B cell (primary cell): ENCODE results near the gene GPR78. TPM values are rescaled to one million over a fixed set of nuclear protein-coding genes. Genes with fewer than 3 reads are reported as not detected.
"Not testable (repeated sequence)": the region's sequence is repeated elsewhere in the genome, so short reads cannot be mapped to it uniquely, and the experiment has no call there.

Source experiments
- ATAC-seq: fragments of 200-7000 bp; cut with Tn5 transposase; one replicate; pipeline ENCODE4 v1.10.0; 2021; ENCODE audit warnings: low read depth, mild to moderate bottlenecking, moderate number of reproducible peaks, moderate library complexity
- CTCF ChIA-PET: fragments of 350-600 bp; sonication (Branson Sonifier 250); formaldehyde crosslinking; loops from one replicate; lab custom pipeline; 2021; ENCODE audit warnings: antibody characterized with exemption, inconsistent platforms; lab: Charles Lee
- POLR2A ChIA-PET: fragments of 350-600 bp; sonication (Branson Sonifier 250); formaldehyde crosslinking; loops from one replicate; lab custom pipeline; 2021; ENCODE audit warnings: antibody characterized with exemption; lab: Charles Lee
- DNase-seq: peaks from one replicate; pipeline ENCODE4 v3.0.0; 2013
- H2AFZ ChIP-seq: 2 replicates; pipeline ENCODE4 v1.6.1; 2012; ENCODE audit warnings: mild to moderate bottlenecking, low read depth, low read length; ENCODE audit not compliant: insufficient read depth, poor library complexity, severe bottlenecking
- H3K27ac ChIP-seq, 2 donors: 1 replicate in 1 of 2; 2 replicates in 1 of 2; pipeline ENCODE4 v1.5.1; 2012 to 2013; ENCODE audit warnings: low read length in 2 of 2, mild to moderate bottlenecking in 2 of 2, moderate library complexity in 1 of 2
- H3K27me3 ChIP-seq, 4 experiments: fragments of 200-600 bp in 1 of 4; sonication (generic) in 1 of 4; replicated peaks in 1 of 4; 1 replicate in 2 of 4; 2 replicates in 2 of 4; pipeline versions ENCODE4 v1.6.1 to v1.7.0; 2013 to 2016; ENCODE audit warnings: low read length in 3 of 4, mild to moderate bottlenecking in 2 of 4, mixed read lengths in 1 of 4, moderate library complexity in 1 of 4; ENCODE audit not compliant: insufficient read depth in 4 of 4, control insufficient read depth in 3 of 4; ENCODE audit errors: control extremely low read depth in 1 of 4
- H3K36me3 ChIP-seq, 2 experiments: replicated peaks in 1 of 2; 1 replicate in 1 of 2; 2 replicates in 1 of 2; pipeline versions ENCODE4 v1.6.1 to v1.7.1; 2013; ENCODE audit warnings: low read length in 1 of 2; ENCODE audit not compliant: insufficient read depth in 2 of 2, control insufficient read depth in 1 of 2; ENCODE audit errors: control extremely low read depth in 1 of 2, extremely low read depth in 1 of 2
- H3K4me1 ChIP-seq, 2 donors: fragments of 200-600 bp in 1 of 2; sonication (generic) in 1 of 2; 1 replicate in 1 of 2; 2 replicates in 1 of 2; pipeline versions ENCODE4 v1.5.1 to v1.6.1; 2013 to 2017; ENCODE audit warnings: low read length in 2 of 2; ENCODE audit not compliant: control insufficient read depth in 2 of 2, insufficient read depth in 2 of 2
- H3K4me2 ChIP-seq: replicated peaks from 2 replicates; pipeline ENCODE3; 2012; ENCODE audit warnings: mild to moderate bottlenecking, low read depth, low read length; ENCODE audit not compliant: poor library complexity, severe bottlenecking
- H3K4me3 ChIP-seq, 5 experiments: fragments of 200-600 bp in 1 of 5; sonication (generic) in 1 of 5; 1 replicate in 3 of 5; 2 replicates in 2 of 5; pipeline versions ENCODE4 v1.5.1 to v1.7.0; 2011 to 2016; ENCODE audit warnings: low read length in 4 of 5, mild to moderate bottlenecking in 4 of 5, low read depth in 2 of 5, control low read depth in 1 of 5, moderate library complexity in 1 of 5; ENCODE audit not compliant: insufficient read depth in 1 of 5; ENCODE audit errors: control extremely low read depth in 1 of 5, extremely low read depth in 1 of 5
- H3K79me2 ChIP-seq: fragments of 200-600 bp; sonication (generic); one replicate; pipeline ENCODE4 v1.6.0; 2016; ENCODE audit warnings: low read length; ENCODE audit not compliant: control insufficient read depth, insufficient read depth
- H3K9ac ChIP-seq: fragments of 200-600 bp; sonication (generic); 2 replicates; pipeline ENCODE4 v1.6.1; 2017; ENCODE audit warnings: mild to moderate bottlenecking, low read length, moderate library complexity
- H3K9me3 ChIP-seq, 3 donors: one replicate each; pipeline versions ENCODE4 v1.6.1 to v1.7.1; 2013; ENCODE audit warnings: low read length in 2 of 3; ENCODE audit not compliant: control insufficient read depth in 2 of 3, insufficient read depth in 1 of 3; ENCODE audit errors: control extremely low read depth in 1 of 3
- H4K20me1 ChIP-seq: 2 replicates; pipeline ENCODE4 v1.6.0; 2012; ENCODE audit warnings: mild to moderate bottlenecking, low read length; ENCODE audit not compliant: insufficient read depth, control insufficient read depth, poor library complexity, severe bottlenecking
- H3K27ac Mint-ChIP-seq: one replicate; pipeline ENCODE4 v1.8.0; 2021; ENCODE audit warnings: mixed read lengths
- H3K27me3 Mint-ChIP-seq: one replicate; pipeline ENCODE4 v1.8.0; 2021; ENCODE audit warnings: mixed read lengths
- H3K4me1 Mint-ChIP-seq: one replicate; pipeline ENCODE4 v1.8.0; 2021; ENCODE audit warnings: mixed read lengths
- H3K4me3 Mint-ChIP-seq: one replicate; pipeline ENCODE4 v1.8.0; 2021; ENCODE audit warnings: mixed read lengths
- H3K9me3 Mint-ChIP-seq: one replicate; pipeline ENCODE4 v1.8.0; 2022; ENCODE audit warnings: mixed read lengths; ENCODE audit not compliant: insufficient read depth
- WGBS: methylation state at CpG from one replicate; pipeline ENCODE4 v1.1.5; 2013; ENCODE audit warnings: missing lambda C conversion rate; ENCODE audit not compliant: insufficient coverage; 5-methylcytosine and 5-hydroxymethylcytosine counted together
- intact Hi-C: fragments of 100-400 bp; cut with micrococcal nuclease; formaldehyde crosslinking; loops from one replicate; pipeline ENCODE4 v1.10.0; 2022
- polyA plus RNA-seq: library from polyadenylated mRNA; depleted of rRNA; stranded (reverse); fragments of >200 nt; gene quantifications from 2 replicates; pipeline ENCODE4 v1.2.3, GENCODE V29; 2012
- total RNA-seq, 2 donors: library from RNA; stranded (reverse); fragments of 120-200 nt in 1 of 2; gene quantifications; 1 replicate in 1 of 2; 2 replicates in 1 of 2; pipeline versions ENCODE4 v1.2.3 to v1.2.4, GENCODE V29; 2013 to 2022

GPR78 gene
- total and polyA plus RNA-seq, 2 donors (not counting 1 experiment from before 2014, with no cell fraction given), result not detected

DNA sequence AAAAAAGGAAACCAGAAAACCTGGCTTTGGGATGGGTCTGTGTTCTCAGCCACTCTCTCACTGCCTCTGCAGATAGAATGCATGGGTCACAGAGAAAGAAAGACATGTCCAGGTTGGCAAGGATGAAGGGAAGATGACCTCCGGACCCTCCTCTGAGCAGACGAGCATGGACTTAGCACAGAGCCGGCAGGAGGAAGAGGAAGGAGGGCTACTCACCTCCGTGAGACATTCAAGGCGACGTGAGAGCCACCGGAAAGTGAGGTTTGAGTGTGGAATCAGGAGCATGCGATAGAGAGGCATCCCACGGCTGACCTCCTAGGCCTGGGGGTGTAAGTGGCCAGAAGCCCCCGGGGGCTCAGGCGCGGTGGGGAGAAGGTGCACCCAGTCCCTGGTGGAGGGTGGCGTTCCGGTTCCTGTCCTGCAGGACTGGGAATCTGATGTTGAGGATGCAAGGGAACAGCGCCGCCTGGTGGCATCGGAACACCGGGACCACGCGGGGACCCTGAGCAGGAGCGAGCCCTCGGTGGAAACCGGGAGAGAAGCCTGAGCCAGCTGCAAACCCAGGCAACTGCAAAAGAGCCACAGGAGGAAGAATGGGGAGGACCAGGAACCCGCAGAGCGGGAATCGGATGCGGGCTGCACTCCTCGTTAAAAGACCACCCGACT is 50.2 kb downstream of the GPR78 start:
- H3K4me3 ChIP-seq, DNase-seq, H3K27me3 ChIP-seq, POLR2A ChIA-PET, H3K36me3 ChIP-seq, H3K27me3 Mint-ChIP-seq, H3K79me2 ChIP-seq, H3K4me1 ChIP-seq, H3K9me3 Mint-ChIP-seq, H3K4me1 Mint-ChIP-seq, CTCF ChIA-PET, H3K9me3 ChIP-seq, H3K27ac ChIP-seq, intact Hi-C loops, H4K20me1 ChIP-seq, ATAC-seq, H2AFZ ChIP-seq, H3K9ac ChIP-seq, H3K4me3 Mint-ChIP-seq, H3K27ac Mint-ChIP-seq, H3K4me2 ChIP-seq: not testable (repeated sequence)
- WGBS, result no CpG with 5 or more reads among the region's 29 CpGs

DNA sequence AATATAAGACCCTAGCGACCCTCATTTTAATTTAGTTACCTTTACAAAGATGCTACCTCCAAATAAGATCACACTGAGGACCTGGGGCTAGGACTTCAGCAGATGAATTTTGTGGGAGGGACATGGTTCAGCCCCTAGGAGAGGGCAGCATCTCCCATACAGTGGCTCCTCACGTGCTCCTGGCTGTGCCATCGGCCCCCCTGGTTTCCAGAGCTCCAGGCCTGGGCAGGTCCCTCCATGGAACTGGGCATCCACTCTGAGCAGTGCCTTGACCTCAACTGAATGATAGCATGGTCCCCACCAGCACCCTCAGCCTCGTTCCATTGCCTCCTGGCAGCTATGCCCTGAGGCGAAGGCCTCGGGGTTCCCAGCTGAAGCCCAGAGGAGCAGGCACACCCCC is 51.7 kb downstream of the GPR78 start:
- intact Hi-C loops, H3K79me2 ChIP-seq, CTCF ChIA-PET, H3K4me3 ChIP-seq, H3K4me1 Mint-ChIP-seq, H3K4me3 Mint-ChIP-seq, H3K9me3 ChIP-seq, H3K36me3 ChIP-seq, ATAC-seq, H3K9me3 Mint-ChIP-seq, H3K27me3 ChIP-seq, H3K27ac Mint-ChIP-seq, POLR2A ChIA-PET, H3K27ac ChIP-seq, DNase-seq, H3K4me1 ChIP-seq, H3K4me2 ChIP-seq, H4K20me1 ChIP-seq, H3K9ac ChIP-seq, H2AFZ ChIP-seq, H3K27me3 Mint-ChIP-seq: not testable (repeated sequence)
- WGBS, result no CpG with 5 or more reads among the region's 6 CpGs

DNA sequence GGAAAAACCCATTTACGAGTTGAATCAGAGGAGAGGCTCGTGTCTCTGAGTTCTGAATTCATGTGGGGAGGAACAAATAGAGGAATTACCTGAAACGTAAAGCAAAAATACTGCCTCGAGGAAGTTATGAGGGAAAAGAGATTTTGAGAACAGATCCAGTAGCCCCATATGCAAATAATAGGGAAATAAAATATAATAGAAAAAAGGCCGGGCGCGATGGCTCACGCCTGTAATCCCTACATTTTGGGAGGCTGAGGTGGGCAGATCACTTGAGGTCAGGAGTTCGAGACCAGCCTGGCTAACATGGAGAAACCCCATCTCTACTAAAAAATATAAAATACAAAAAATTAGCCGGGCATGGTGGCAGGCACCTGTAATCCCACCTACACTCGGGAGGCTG is 54.6 kb downstream of the GPR78 start:
- H3K27me3 Mint-ChIP-seq, H3K4me3 ChIP-seq, H4K20me1 ChIP-seq, H3K9me3 Mint-ChIP-seq, DNase-seq, H3K4me3 Mint-ChIP-seq, H2AFZ ChIP-seq, H3K9me3 ChIP-seq, H3K9ac ChIP-seq, H3K36me3 ChIP-seq, H3K4me1 ChIP-seq, ATAC-seq, CTCF ChIA-PET, intact Hi-C loops, H3K4me1 Mint-ChIP-seq, H3K27me3 ChIP-seq, H3K79me2 ChIP-seq, POLR2A ChIA-PET, H3K4me2 ChIP-seq, H3K27ac Mint-ChIP-seq, H3K27ac ChIP-seq: not testable (repeated sequence)
- WGBS, result no CpG with 5 or more reads among the region's 11 CpGs

DNA sequence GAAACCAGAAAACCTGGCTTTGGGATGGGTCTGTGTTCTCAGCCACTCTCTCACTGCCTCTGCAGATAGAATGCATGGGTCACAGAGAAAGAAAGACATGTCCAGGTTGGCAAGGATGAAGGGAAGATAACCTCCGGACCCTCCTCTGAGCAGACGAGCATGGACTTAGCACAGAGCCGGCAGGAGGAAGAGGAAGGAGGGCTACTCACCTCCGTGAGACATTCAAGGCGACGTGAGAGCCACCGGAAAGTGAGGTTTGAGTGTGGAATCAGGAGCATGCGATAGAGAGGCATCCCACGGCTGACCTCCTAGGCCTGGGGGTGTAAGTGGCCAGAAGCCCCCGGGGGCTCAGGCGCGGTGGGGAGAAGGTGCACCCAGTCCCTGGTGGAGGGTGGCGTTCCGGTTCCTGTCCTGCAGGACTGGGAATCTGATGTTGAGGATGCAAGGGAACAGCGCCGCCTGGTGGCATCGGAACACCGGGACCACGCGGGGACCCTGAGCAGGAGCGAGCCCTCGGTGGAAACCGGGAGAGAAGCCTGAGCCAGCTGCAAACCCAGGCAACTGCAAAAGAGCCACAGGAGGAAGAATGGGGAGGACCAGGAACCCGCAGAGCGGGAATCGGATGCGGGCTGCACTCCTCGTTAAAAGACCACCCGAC is 55.8 kb downstream of the GPR78 start:
- DNase-seq, H3K9me3 ChIP-seq, H3K27ac ChIP-seq, H3K4me1 ChIP-seq, H3K4me3 ChIP-seq, H3K79me2 ChIP-seq, H3K4me1 Mint-ChIP-seq, POLR2A ChIA-PET, intact Hi-C loops, H3K4me2 ChIP-seq, H2AFZ ChIP-seq, H4K20me1 ChIP-seq, CTCF ChIA-PET, H3K4me3 Mint-ChIP-seq, H3K9ac ChIP-seq, H3K27me3 ChIP-seq, H3K27me3 Mint-ChIP-seq, ATAC-seq, H3K36me3 ChIP-seq, H3K9me3 Mint-ChIP-seq, H3K27ac Mint-ChIP-seq: not testable (repeated sequence)
- no CpG with 5 or more reads among the region's 29 CpGs for WGBS
